Astrocyte (in vitro differentiated cells and primary cell): ENCODE data around the gene MAP2. TPM values are rescaled to one million over a fixed set of nuclear protein-coding genes. Genes with fewer than 3 reads are reported as not detected.

Experiments used
- DNase-seq: peaks from one replicate; pipeline ENCODE4 v3.0.0-alpha.2; 2010; ENCODE audit warnings: low read depth
- FAIRE-seq: peaks from 2 replicates; lab custom pipeline; 2011; peaks lifted over from hg19 to GRCh38; lab: Jason Lieb, UNC
- H2AFZ ChIP-seq: 2 replicates; pipeline ENCODE4 v1.6.0; 2012; ENCODE audit warnings: low read depth, low read length, inconsistent platforms
- H3K27ac ChIP-seq: 2 replicates; pipeline ENCODE4 v1.5.1; 2011; ENCODE audit warnings: low read depth, low read length, inconsistent platforms
- H3K27me3 ChIP-seq: 2 replicates; pipeline ENCODE4 v1.6.0; 2011; ENCODE audit warnings: low read length, inconsistent platforms; ENCODE audit not compliant: insufficient read depth
- H3K36me3 ChIP-seq: 2 replicates; pipeline ENCODE4 v1.5.1; 2011; ENCODE audit warnings: low read length, inconsistent platforms; ENCODE audit not compliant: insufficient read depth
- H3K4me1 ChIP-seq: 2 replicates; pipeline ENCODE4 v1.5.1; 2011; ENCODE audit warnings: low read length, inconsistent platforms; ENCODE audit not compliant: insufficient read depth
- H3K4me2 ChIP-seq: 2 replicates; pipeline ENCODE4 v1.6.0; 2012; ENCODE audit warnings: low read length, inconsistent platforms
- H3K4me3 ChIP-seq: 2 replicates; pipeline ENCODE4 v1.5.1; 2011; ENCODE audit warnings: low read depth, mild to moderate bottlenecking, low read length, inconsistent platforms; ENCODE audit not compliant: insufficient read depth
- H3K79me2 ChIP-seq: 2 replicates; pipeline ENCODE4 v1.6.0; 2012; ENCODE audit warnings: mild to moderate bottlenecking, low read length, inconsistent platforms; ENCODE audit not compliant: insufficient read depth
- H3K9ac ChIP-seq: 2 replicates; pipeline ENCODE4 v1.6.0; 2012; ENCODE audit warnings: mild to moderate bottlenecking, low read length, inconsistent platforms
- H3K9me3 ChIP-seq: 2 replicates; pipeline ENCODE4 v1.5.1; 2012; ENCODE audit warnings: low read depth, mild to moderate bottlenecking, low read length, inconsistent platforms; ENCODE audit not compliant: insufficient read depth
- H4K20me1 ChIP-seq: 2 replicates; pipeline ENCODE4 v1.6.0; 2012; ENCODE audit warnings: low read length, inconsistent platforms; ENCODE audit not compliant: insufficient read depth
- H3K27ac Mint-ChIP-seq: one replicate; pipeline ENCODE4 v1.8.0; 2021; ENCODE audit warnings: mild to moderate bottlenecking, mixed read lengths; ENCODE audit not compliant: unreplicated experiment
- H3K27me3 Mint-ChIP-seq: one replicate; pipeline ENCODE4 v1.8.0; 2021; ENCODE audit warnings: low read depth, mixed read lengths; ENCODE audit not compliant: unreplicated experiment
- H3K36me3 Mint-ChIP-seq: one replicate; pipeline ENCODE4 v1.8.0; 2021; ENCODE audit warnings: low read depth, mixed read lengths; ENCODE audit not compliant: unreplicated experiment
- H3K4me1 Mint-ChIP-seq: one replicate; pipeline ENCODE4 v1.8.0; 2021; ENCODE audit warnings: low read depth, mixed read lengths; ENCODE audit not compliant: unreplicated experiment
- H3K4me3 Mint-ChIP-seq: one replicate; pipeline ENCODE4 v1.8.0; 2021; ENCODE audit warnings: mild to moderate bottlenecking, moderate library complexity, mixed read lengths; ENCODE audit not compliant: unreplicated experiment
- H3K9me3 Mint-ChIP-seq: one replicate; pipeline ENCODE4 v1.8.0; 2021; ENCODE audit warnings: mild to moderate bottlenecking, mixed read lengths; ENCODE audit not compliant: unreplicated experiment
- CTCF ChIP-seq: IDR thresholded peaks from 2 replicates; pipeline ENCODE4 v1.5.1; 2011; ENCODE audit warnings: low read depth, mild to moderate bottlenecking, inconsistent platforms, low read length, moderate library complexity; ENCODE audit not compliant: insufficient read depth
- EZH2 ChIP-seq: IDR thresholded peaks from 2 replicates; pipeline ENCODE4 v1.6.1; 2012; ENCODE audit warnings: mild to moderate bottlenecking, low read length, inconsistent platforms; ENCODE audit not compliant: insufficient read depth
- total RNA-seq: library from RNA; stranded (reverse); gene quantifications from 2 replicates; pipeline ENCODE4 v1.2.1, GENCODE V29; 2021

MAP2 gene
- total RNA-seq, 1 donor from 2014 or later, result 15.9 TPM

- no peaks in the 10 kb centered on the region for H3K4me1 Mint-ChIP-seq
- H3K4me3 ChIP-seq, result no peak overlapping the region
- no peaks in the 10 kb centered on the region for H3K9me3 Mint-ChIP-seq
- DNase-seq (no peak), FAIRE-seq (no peak)
- H3K27ac Mint-ChIP-seq, result no peak overlapping the region
- H2AFZ ChIP-seq, result no peak overlapping the region
- H3K4me3 Mint-ChIP-seq, result no peak overlapping the region
- no peak for TF ChIP-seq EZH2
- H3K4me2 ChIP-seq, result no peak overlapping the region
- H3K36me3 Mint-ChIP-seq, result no peaks in the 10 kb centered on the region
- no peaks in the 10 kb centered on the region for H3K9me3 ChIP-seq
- no peaks in the 10 kb centered on the region for H3K27me3 ChIP-seq
- H3K27me3 Mint-ChIP-seq, result no peaks in the 10 kb centered on the region
- no peaks in the 10 kb centered on the region for H4K20me1 ChIP-seq
- H3K36me3 ChIP-seq, result no peaks in the 10 kb centered on the region
- no peaks in the 10 kb centered on the region for H3K4me1 ChIP-seq
- no peak overlapping the region for H3K27ac ChIP-seq
- H3K79me2 ChIP-seq, result no peaks in the 10 kb centered on the region
- H3K9ac ChIP-seq, result no peak overlapping the region
Measured at GRCh38 chr2:209685340-209685739, 261.5 kb downstream of the MAP2 start.

GRCh38 chr2:209685963-209686362, 262.1 kb downstream of the MAP2 start:
- no peak overlapping the region for H3K4me3 Mint-ChIP-seq
- no peak overlapping the region for H2AFZ ChIP-seq
- FAIRE-seq (no peak), DNase-seq (no peak)
- H3K4me1 Mint-ChIP-seq, result no peaks in the 10 kb centered on the region
- no peaks in the 10 kb centered on the region for H3K27me3 ChIP-seq
- H3K27ac Mint-ChIP-seq, result no peak overlapping the region
- H3K36me3 ChIP-seq, result no peaks in the 10 kb centered on the region
- no peaks in the 10 kb centered on the region for H4K20me1 ChIP-seq
- H3K79me2 ChIP-seq, result no peaks in the 10 kb centered on the region
- H3K36me3 Mint-ChIP-seq, result no peaks in the 10 kb centered on the region
- no peaks in the 10 kb centered on the region for H3K27me3 Mint-ChIP-seq
- no peaks in the 10 kb centered on the region for H3K9me3 Mint-ChIP-seq
- no peak overlapping the region for H3K4me2 ChIP-seq
- TF ChIP-seq CTCF, result no peak
- TF ChIP-seq EZH2, result no peak
- no peak overlapping the region for H3K9ac ChIP-seq
- H3K4me3 ChIP-seq, result no peak overlapping the region
- no peak overlapping the region for H3K27ac ChIP-seq
- no peaks in the 10 kb centered on the region for H3K4me1 ChIP-seq
- no peaks in the 10 kb centered on the region for H3K9me3 ChIP-seq

DNA sequence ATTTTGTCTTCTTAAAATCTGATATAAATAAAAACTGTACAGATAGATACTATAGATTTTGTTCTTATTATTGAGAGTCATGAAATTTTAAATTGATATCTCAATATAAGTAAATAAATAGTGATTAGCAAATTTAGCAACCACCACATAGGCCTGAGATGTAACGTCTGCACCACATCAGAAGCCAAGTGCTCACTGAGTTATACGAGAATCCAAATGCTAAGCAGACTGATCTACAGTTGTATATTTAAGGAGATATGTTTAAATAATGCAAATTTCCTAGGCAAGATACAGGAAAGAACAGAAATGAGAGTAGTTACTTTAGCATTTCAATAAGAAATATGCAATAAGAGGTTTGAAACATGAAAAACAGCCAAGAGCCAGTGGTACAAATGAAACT, 262.6 kb downstream of the MAP2 start:
- Mint-ChIP-seq H3K4me3 (no peak overlapping the region), H3K27ac (no peak overlapping the region), H3K9me3 (no peaks in the 10 kb centered on the region), H3K36me3 (no peaks in the 10 kb centered on the region), H3K4me1 (no peaks in the 10 kb centered on the region), H3K27me3 (no peaks in the 10 kb centered on the region)
- Histone ChIP-seq H3K27ac (no peak overlapping the region), H3K4me3 (no peak overlapping the region), H3K9me3 (no peaks in the 10 kb centered on the region), H3K36me3 (no peaks in the 10 kb centered on the region), H2AFZ (no peak overlapping the region), H3K79me2 (no peaks in the 10 kb centered on the region), H4K20me1 (no peaks in the 10 kb centered on the region), H3K9ac (no peak overlapping the region), H3K4me1 (no peaks in the 10 kb centered on the region), H3K27me3 (no peaks in the 10 kb centered on the region), H3K4me2 (no peak overlapping the region)
- no peak for TF ChIP-seq EZH2
- no peak for TF ChIP-seq CTCF
- DNase-seq (no peak), FAIRE-seq (no peak)
